Tibial nerve (tissue), 4 donors: ENCODE results near the gene PEX19.
"Not testable (repeated sequence)": the region's sequence is repeated elsewhere in the genome, so short reads cannot be mapped to it uniquely, and the experiment has no call there.

Experiments
- EP300 ChIP-seq, 2 donors: sonication (generic); formaldehyde crosslinking; IDR thresholded peaks; one replicate each; pipeline ENCODE4 v1.6.1; 2017; ENCODE audit warnings: antibody characterized with exemption in 2 of 2, mild to moderate bottlenecking in 1 of 2
- POLR2A ChIP-seq, 2 donors: fragments of 450-650 bp; IDR thresholded peaks; one replicate each; pipeline ENCODE4 v1.6.1; 2017; ENCODE audit warnings: antibody characterized with exemption in 2 of 2, mild to moderate bottlenecking in 2 of 2, moderate library complexity in 2 of 2
- TF ChIP-seq, protein P1 (sequence below), 5 experiments: fragments of 200-600 bp in 3 of 5; fragments of 450-650 bp in 2 of 5; sonication (generic) in 3 of 5; IDR thresholded peaks; one replicate each; pipeline ENCODE4 v1.5.1; 2016 to 2019; ENCODE audit warnings: antibody characterized with exemption in 5 of 5, mild to moderate bottlenecking in 3 of 5, moderate library complexity in 2 of 5

DNA sequence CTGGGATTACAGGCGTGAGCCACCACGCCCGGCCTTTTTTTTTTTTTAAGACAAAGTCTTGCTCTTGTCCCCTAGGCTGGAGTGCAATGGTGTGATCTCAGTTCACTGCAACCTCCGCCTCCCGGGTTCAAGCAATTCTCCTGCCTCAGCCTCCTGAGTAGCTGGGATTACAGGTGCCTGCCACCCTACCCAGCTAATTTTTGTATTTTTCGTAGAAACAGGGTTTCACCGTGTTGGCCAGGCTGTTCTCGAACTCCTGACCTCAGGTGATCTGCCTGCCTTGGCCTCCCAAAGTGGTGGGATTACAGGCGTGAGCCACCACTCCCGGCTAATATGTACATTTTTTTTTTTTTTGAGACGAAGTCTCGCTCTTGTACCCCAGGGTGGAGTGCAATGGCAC, 2.8 kb upstream of the PEX19 start:
- TF ChIP-seq, protein P1, sequence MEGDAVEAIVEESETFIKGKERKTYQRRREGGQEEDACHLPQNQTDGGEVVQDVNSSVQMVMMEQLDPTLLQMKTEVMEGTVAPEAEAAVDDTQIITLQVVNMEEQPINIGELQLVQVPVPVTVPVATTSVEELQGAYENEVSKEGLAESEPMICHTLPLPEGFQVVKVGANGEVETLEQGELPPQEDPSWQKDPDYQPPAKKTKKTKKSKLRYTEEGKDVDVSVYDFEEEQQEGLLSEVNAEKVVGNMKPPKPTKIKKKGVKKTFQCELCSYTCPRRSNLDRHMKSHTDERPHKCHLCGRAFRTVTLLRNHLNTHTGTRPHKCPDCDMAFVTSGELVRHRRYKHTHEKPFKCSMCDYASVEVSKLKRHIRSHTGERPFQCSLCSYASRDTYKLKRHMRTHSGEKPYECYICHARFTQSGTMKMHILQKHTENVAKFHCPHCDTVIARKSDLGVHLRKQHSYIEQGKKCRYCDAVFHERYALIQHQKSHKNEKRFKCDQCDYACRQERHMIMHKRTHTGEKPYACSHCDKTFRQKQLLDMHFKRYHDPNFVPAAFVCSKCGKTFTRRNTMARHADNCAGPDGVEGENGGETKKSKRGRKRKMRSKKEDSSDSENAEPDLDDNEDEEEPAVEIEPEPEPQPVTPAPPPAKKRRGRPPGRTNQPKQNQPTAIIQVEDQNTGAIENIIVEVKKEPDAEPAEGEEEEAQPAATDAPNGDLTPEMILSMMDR (IDR thresholded peaks at IDR 0.05) = not testable (repeated sequence)
- TF ChIP-seq POLR2A, EP300 (IDR thresholded peaks at IDR 0.05): not testable (repeated sequence)
